SK-N-SH (cell line): ENCODE measurements around the gene UCHL3. TPM values are rescaled to one million over a fixed set of nuclear protein-coding genes. Genes with fewer than 3 reads are reported as not detected.

ENCODE experiments used
- CTCF ChIA-PET: fragments of 300-600, 350-600 bp; formaldehyde crosslinking; extraction: SDS; loops from one replicate; lab custom pipeline; 2021; lab: Yijun Ruan, JAX
- POLR2A ChIA-PET: fragments of 350-600 bp; sonication (Branson Sonifier 250); formaldehyde crosslinking; extraction: SDS; loops from one replicate; lab custom pipeline; 2020; ENCODE audit warnings: antibody characterized with exemption, inconsistent platforms; lab: Yijun Ruan, JAX
- DNase-seq: peaks from one replicate; pipeline ENCODE4 v3.0.0; 2012
- H2AFZ ChIP-seq: fragments of 200-600 bp; sonication (generic); 2 replicates; pipeline ENCODE4 v1.8.1; 2016; ENCODE audit warnings: antibody characterized with exemption, mild to moderate bottlenecking, low read depth
- H3F3A ChIP-seq: fragments of 200-600 bp; sonication (generic); replicated peaks from 2 replicates; pipeline ENCODE3; 2016; ENCODE audit warnings: antibody characterized with exemption, mild to moderate bottlenecking; ENCODE audit not compliant: insufficient read depth
- H3K27ac ChIP-seq, 2 experiments: fragments of 200-500 bp in 1 of 2; fragments of 200-600 bp in 1 of 2; sonication (Bioruptor generic) in 1 of 2; sonication (generic), shearing (Covaris generic) in 1 of 2; 2 replicates each; pipeline versions ENCODE4 v1.5.1 to v1.6.1; 2014 to 2016; ENCODE audit warnings: low read depth in 2 of 2, inconsistent platforms in 1 of 2, low read length in 1 of 2, mild to moderate bottlenecking in 1 of 2, mixed read lengths in 1 of 2
- H3K27me3 ChIP-seq: fragments of 200-600 bp; sonication (generic), shearing (Covaris generic); 2 replicates; pipeline ENCODE4 v1.6.1; 2016; ENCODE audit warnings: mixed run types; ENCODE audit not compliant: insufficient read depth
- H3K36me3 ChIP-seq, 2 experiments: fragments of 200-500 bp in 1 of 2; fragments of 200-600 bp in 1 of 2; sonication (Bioruptor generic) in 1 of 2; sonication (generic) in 1 of 2; replicated peaks in 1 of 2; 2 replicates each; pipeline versions ENCODE3 to v1.5.1; 2014 to 2016; ENCODE audit warnings: low read length in 1 of 2, mild to moderate bottlenecking in 1 of 2; ENCODE audit not compliant: insufficient read depth in 2 of 2, control insufficient read depth in 1 of 2
- H3K4me1 ChIP-seq, 2 experiments: fragments of 200-500 bp in 1 of 2; fragments of 200-600 bp in 1 of 2; sonication (Bioruptor generic) in 1 of 2; sonication (generic), shearing (Covaris generic) in 1 of 2; 2 replicates each; pipeline versions ENCODE4 v1.5.1 to v1.6.1; 2014 to 2016; ENCODE audit warnings: low read depth in 1 of 2, low read length in 1 of 2, mixed run types in 1 of 2; ENCODE audit not compliant: insufficient read depth in 2 of 2, control insufficient read depth in 1 of 2
- H3K4me2 ChIP-seq: fragments of 200-600 bp; sonication (generic), shearing (Covaris generic); 2 replicates; pipeline ENCODE4 v1.6.1; 2017; ENCODE audit warnings: mixed run types
- H3K4me3 ChIP-seq, 2 experiments: fragments of 200-500 bp in 1 of 2; fragments of 200-600 bp in 1 of 2; sonication (Bioruptor generic) in 1 of 2; sonication (generic), shearing (Covaris generic) in 1 of 2; 2 replicates each; pipeline versions ENCODE4 v1.5.1 to v1.8.1; 2014 to 2016; ENCODE audit warnings: low read depth in 2 of 2, inconsistent platforms in 1 of 2, low read length in 1 of 2, mild to moderate bottlenecking in 1 of 2, mixed read lengths in 1 of 2, moderate library complexity in 1 of 2
- H3K79me2 ChIP-seq: fragments of 200-600 bp; sonication (generic); 2 replicates; pipeline ENCODE4 v1.8.1; 2017; ENCODE audit warnings: mild to moderate bottlenecking; ENCODE audit not compliant: insufficient read depth
- H3K9ac ChIP-seq: fragments of 200-600 bp; sonication (generic); 2 replicates; pipeline ENCODE4 v1.6.1; 2017; ENCODE audit warnings: mixed run types
- H3K9me2 ChIP-seq: fragments of 200-600 bp; sonication (generic); 2 replicates; pipeline ENCODE4 v1.6.1; 2017; ENCODE audit warnings: mixed run types
- H3K9me3 ChIP-seq: fragments of 200-600 bp; sonication (generic); 2 replicates; pipeline ENCODE4 v1.6.1; 2017; ENCODE audit warnings: mixed run types, mild to moderate bottlenecking, moderate library complexity
- H4K20me1 ChIP-seq: fragments of 200-600 bp; sonication (generic); 2 replicates; pipeline ENCODE4 v1.6.1; 2017; ENCODE audit warnings: mild to moderate bottlenecking, mixed run types; ENCODE audit not compliant: insufficient read depth
- CHD2 ChIP-seq: fragments of 150-350 bp; IDR thresholded peaks from 2 replicates; pipeline ENCODE4 v1.6.1; 2018; ENCODE audit warnings: low read length; ENCODE audit not compliant: partially characterized antibody
- ELF1 ChIP-seq: IDR thresholded peaks from 2 replicates; pipeline ENCODE4 v1.4.0; 2012
- FOXM1 ChIP-seq: IDR thresholded peaks from 2 replicates; pipeline ENCODE4 v1.4.0; 2012; ENCODE audit warnings: low read depth, mild to moderate bottlenecking
- GATA2 ChIP-seq: sonication (generic); formaldehyde crosslinking; IDR thresholded peaks from 2 replicates; pipeline ENCODE4 v1.5.0; 2020; ENCODE audit warnings: mild to moderate bottlenecking, missing genetic modification reagents
- IRF3 ChIP-seq: fragments of 150-350 bp; IDR thresholded peaks from 2 replicates; pipeline ENCODE4 v1.6.1; 2016; ENCODE audit warnings: mild to moderate bottlenecking, low read depth, low read length
- MAX ChIP-seq: IDR thresholded peaks from 2 replicates; pipeline ENCODE4 v1.4.0; 2012; ENCODE audit warnings: low read depth
- MEF2A ChIP-seq: IDR thresholded peaks from 2 replicates; pipeline ENCODE4 v1.4.0; 2012; ENCODE audit warnings: low read depth, borderline replicate concordance
- MXI1 ChIP-seq: IDR thresholded peaks from 2 replicates; pipeline ENCODE4 v1.6.1; 2012; ENCODE audit warnings: mild to moderate bottlenecking, low read depth, low read length, improper control_type of control experiment
- NFIC ChIP-seq: IDR thresholded peaks from 2 replicates; pipeline ENCODE4 v1.4.0; 2012; ENCODE audit warnings: borderline replicate concordance
- POLR2AphosphoS5 ChIP-seq: IDR thresholded peaks from 2 replicates; pipeline ENCODE4 v1.6.1; 2012; ENCODE audit warnings: low read depth, low read length
- REST ChIP-seq: IDR thresholded peaks from 2 replicates; pipeline ENCODE4 v1.6.1; 2012; ENCODE audit warnings: mild to moderate bottlenecking, low read depth, low read length, moderate library complexity
- RFX5 ChIP-seq: IDR thresholded peaks from 2 replicates; pipeline ENCODE4 v1.6.1; 2012; ENCODE audit warnings: mild to moderate bottlenecking, improper control_type of control experiment, low read length
- SMC3 ChIP-seq: IDR thresholded peaks from 2 replicates; pipeline ENCODE4 v1.6.1; 2012; ENCODE audit warnings: low read depth, low read length, improper control_type of control experiment
- TCF12 ChIP-seq: IDR thresholded peaks from 2 replicates; pipeline ENCODE4 v1.4.0; 2012
- TEAD4 ChIP-seq: IDR thresholded peaks from 2 replicates; pipeline ENCODE4 v1.4.0; 2012; ENCODE audit warnings: mild to moderate bottlenecking, borderline replicate concordance; ENCODE audit not compliant: insufficient read depth
- USF2 ChIP-seq: fragments of 150-350 bp; IDR thresholded peaks from 2 replicates; pipeline ENCODE4 v1.6.1; 2017; ENCODE audit warnings: antibody characterized with exemption, low read length, low read depth, borderline replicate concordance
- ZBTB33 ChIP-seq: IDR thresholded peaks from 2 replicates; pipeline ENCODE4 v1.4.0; 2012; ENCODE audit warnings: low read depth, borderline replicate concordance
- WGBS: methylation state at CpG from one replicate; pipeline ENCODE4 v1.1.6; 2017; ENCODE audit warnings: low lambda C conversion rate; 5-methylcytosine and 5-hydroxymethylcytosine counted together
- polyA plus RNA-seq, 3 experiments: library from polyadenylated mRNA; depleted of rRNA; stranded (reverse); fragments of >200 nt; gene quantifications; 2 replicates each; pipeline ENCODE4 v1.2.3, GENCODE V29; 2012

UCHL3 gene
- polyA plus RNA-seq, 1 of the 3 experiments (the other 2 are of a cell fraction) = 28.8 TPM

DNA sequence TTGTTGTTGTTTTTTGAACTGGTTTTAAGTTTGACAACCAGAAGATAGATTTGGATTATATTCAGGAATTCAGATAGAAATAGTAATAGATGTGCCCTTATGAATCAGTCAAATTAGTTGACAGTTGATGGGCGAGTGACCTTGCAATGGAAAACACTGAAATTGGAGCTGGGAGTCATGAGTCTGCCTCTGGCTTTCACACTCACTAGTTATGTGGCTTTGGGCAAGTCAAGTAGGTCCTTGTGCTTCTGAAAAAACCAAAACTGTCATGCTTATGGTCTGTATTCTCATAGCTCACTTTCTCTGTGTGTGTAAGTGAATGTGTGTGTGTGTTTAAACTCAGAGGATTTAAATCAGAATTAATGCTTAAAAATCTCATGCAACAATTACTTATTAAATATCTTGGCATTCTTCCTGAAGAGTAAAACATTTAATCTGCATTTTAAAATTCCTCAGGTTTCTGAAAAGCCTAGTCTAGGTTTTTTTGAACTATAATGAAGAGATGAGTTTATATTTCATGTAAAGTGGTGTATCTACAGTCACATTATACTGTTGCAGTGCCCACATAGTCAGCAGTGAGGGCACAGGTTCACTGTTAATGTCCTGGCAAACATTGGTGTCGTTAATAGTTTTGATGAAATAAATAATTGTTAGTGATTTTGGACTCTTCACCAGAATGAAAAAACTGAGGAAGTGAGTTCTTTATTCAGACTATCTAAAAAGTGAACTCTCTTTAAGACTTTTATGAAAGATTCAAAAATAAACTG lies 32.5 kb downstream of the UCHL3 start:
- TF ChIP-seq MAX = no peak
- TF ChIP-seq ZBTB33 = no peak
- no peak for TF ChIP-seq CHD2
- TF ChIP-seq SMC3 = no peak
- no peak for TF ChIP-seq POLR2AphosphoS5
- no peak for TF ChIP-seq RFX5
- no peak for TF ChIP-seq MXI1
- H2AFZ ChIP-seq = no peak overlapping the region
- peaks cover 14% of the 10 kb centered on the region for H3K9me3 ChIP-seq
- no peak overlapping the region for H3K4me3 ChIP-seq
- no peak for DNase-seq
- no peaks in the 10 kb centered on the region for H3K79me2 ChIP-seq
- CTCF ChIA-PET = no interaction called here
- WGBS = 89% methylated on average over 2 of the region's 2 CpGs
- H3K9ac ChIP-seq = no peak overlapping the region
- H3F3A ChIP-seq = no peaks in the 10 kb centered on the region
- no peaks in the 10 kb centered on the region for H3K27me3 ChIP-seq
- POLR2A ChIA-PET = no interaction called here
- H3K4me1 ChIP-seq = no peaks in the 10 kb centered on the region
- H3K4me2 ChIP-seq = no peak overlapping the region
- H3K27ac ChIP-seq = no peak overlapping the region
- peaks cover 14 to 34% of the 10 kb centered on the region in 2 experiments for H3K36me3 ChIP-seq
- H3K9me2 ChIP-seq = no peaks in the 10 kb centered on the region
- H4K20me1 ChIP-seq = no peaks in the 10 kb centered on the region

GRCh38 chr13:75583091-75583490 lies 33.5 kb downstream of the UCHL3 start:
- H3K27ac ChIP-seq = no peak overlapping the region
- H3K27me3 ChIP-seq = no peaks in the 10 kb centered on the region
- CTCF ChIA-PET = no interaction called here
- peaks cover 14 to 34% of the 10 kb centered on the region in 2 experiments for H3K36me3 ChIP-seq
- no peaks in the 10 kb centered on the region for H3F3A ChIP-seq
- no peaks in the 10 kb centered on the region for H3K4me1 ChIP-seq
- no peak overlapping the region for H3K4me2 ChIP-seq
- no peak overlapping the region for H3K4me3 ChIP-seq
- DNase-seq = no peak
- no peak overlapping the region for H2AFZ ChIP-seq
- H4K20me1 ChIP-seq = no peaks in the 10 kb centered on the region
- no peaks in the 10 kb centered on the region for H3K9me2 ChIP-seq
- peaks cover 14% of the 10 kb centered on the region for H3K9me3 ChIP-seq
- H3K9ac ChIP-seq = no peak overlapping the region
- no peaks in the 10 kb centered on the region for H3K79me2 ChIP-seq
- POLR2A ChIA-PET = no interaction called here
- TF ChIP-seq TCF12 (no peak), SMC3 (no peak), MAX (no peak), FOXM1 (no peak), IRF3 (no peak), TEAD4 (no peak), NFIC (no peak), MEF2A (no peak), RFX5 (no peak), GATA2 (no peak), REST (no peak), ELF1 (no peak), USF2 (no peak)
